Right renal pelvis (tissue), 4 donors: Measurements from ENCODE around the gene STIP1. TPM values are rescaled to one million over a fixed set of nuclear protein-coding genes. Genes with fewer than 3 reads are reported as not detected.

ENCODE experiments used
- DNase-seq, 4 donors: peaks; one replicate each; pipeline ENCODE4 v3.0.0-alpha.2; 2013; ENCODE audit warnings: low read depth in 4 of 4, low spot score in 3 of 4, missing footprints in 1 of 4
- polyA plus RNA-seq, 4 donors: library from polyadenylated mRNA; unstranded; fragments of 120-200 nt; gene quantifications; one replicate each; pipeline ENCODE4 v1.2.1, GENCODE V29; 2013; ENCODE audit not compliant: insufficient read length in 4 of 4

Gene STIP1
- polyA plus RNA-seq, 4 donors: 188 to 239 (median 197) TPM

DNA sequence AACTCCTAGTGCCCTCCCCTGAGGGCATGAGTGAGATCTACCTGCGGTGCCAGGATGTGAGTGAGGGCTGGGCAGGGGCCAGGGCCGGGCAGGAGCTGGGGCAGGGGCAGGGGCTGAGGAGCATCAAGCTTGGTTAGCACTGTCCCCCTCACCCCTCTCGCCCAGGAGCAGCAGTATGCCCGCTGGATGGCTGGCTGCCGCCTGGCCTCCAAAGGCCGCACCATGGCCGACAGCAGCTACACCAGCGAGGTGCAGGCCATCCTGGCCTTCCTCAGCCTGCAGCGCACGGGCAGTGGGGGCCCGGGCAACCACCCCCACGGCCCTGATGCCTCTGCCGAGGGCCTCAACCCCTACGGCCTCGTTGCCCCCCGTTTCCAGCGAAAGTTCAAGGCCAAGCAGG is 34.3 kb downstream of the STIP1 start:
- no peak for DNase-seq

- DNase-seq: no peak
Measured at GRCh38 chr11:64220798-64221197, 34.8 kb downstream of the STIP1 start.

DNA sequence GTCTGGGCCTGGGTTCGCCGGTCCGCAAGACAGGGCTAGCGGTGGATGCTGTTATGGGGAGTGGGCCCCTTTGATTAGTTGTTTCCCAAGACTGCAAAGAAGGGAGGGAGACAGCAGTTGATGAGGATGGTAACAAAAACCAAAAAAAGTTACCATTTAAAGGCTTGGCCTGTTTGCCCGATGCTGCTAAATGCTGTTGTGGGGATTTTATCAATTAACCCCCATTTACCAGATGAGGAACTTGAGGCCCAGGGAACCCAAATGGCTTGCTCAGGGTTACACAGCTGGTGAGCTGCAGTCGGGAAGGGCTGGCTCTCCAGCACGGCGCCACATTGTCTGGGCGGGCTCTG is 36.7 kb downstream of the STIP1 start:
- no peak for DNase-seq

DNA sequence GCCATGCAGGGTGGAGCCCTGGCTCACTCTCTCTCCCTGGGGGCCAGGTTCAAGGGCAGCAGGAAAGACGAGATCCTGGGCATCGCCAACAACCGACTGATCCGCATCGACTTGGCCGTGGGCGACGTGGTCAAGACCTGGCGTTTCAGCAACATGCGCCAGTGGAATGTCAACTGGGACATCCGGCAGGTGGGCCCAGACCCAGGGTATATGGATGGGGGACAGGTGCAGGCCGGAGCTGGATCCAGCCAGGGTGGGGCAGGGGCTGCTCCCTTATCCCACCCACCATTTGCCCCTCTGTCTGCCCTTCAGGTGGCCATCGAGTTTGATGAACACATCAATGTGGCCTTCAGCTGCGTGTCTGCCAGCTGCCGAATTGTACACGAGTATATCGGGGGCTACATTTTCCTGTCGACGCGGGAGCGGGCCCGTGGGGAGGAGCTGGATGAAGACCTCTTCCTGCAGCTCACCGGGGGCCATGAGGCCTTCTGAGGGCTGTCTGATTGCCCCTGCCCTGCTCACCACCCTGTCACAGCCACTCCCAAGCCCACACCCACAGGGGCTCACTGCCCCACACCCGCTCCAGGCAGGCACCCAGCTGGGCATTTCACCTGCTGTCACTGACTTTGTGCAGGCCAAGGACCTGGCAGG is 37.2 kb downstream of the STIP1 start:
- no peak for DNase-seq

GRCh38 chr11:64224151-64224890 is 38.4 kb downstream of the STIP1 start:
- no peak for DNase-seq

- DNase-seq: no peak
Measured at GRCh38 chr11:64224891-64225607, 39.1 kb downstream of the STIP1 start.

GRCh38 chr11:64225608-64226506 is 39.9 kb downstream of the STIP1 start, which contains the start of the genes NUDT22 and TRPT1:
NUDT22 (plus strand) TSS chr11:64226274; CDS start chr11:64226653, 379 bp downstream.
TRPT1 (minus strand) TSS chr11:64226186; CDS start chr11:64225860, 326 bp downstream.
- no peak for DNase-seq

GRCh38 chr11:64226507-64227051 is 40.6 kb downstream of the STIP1 start:
- DNase-seq: no peak

DNA sequence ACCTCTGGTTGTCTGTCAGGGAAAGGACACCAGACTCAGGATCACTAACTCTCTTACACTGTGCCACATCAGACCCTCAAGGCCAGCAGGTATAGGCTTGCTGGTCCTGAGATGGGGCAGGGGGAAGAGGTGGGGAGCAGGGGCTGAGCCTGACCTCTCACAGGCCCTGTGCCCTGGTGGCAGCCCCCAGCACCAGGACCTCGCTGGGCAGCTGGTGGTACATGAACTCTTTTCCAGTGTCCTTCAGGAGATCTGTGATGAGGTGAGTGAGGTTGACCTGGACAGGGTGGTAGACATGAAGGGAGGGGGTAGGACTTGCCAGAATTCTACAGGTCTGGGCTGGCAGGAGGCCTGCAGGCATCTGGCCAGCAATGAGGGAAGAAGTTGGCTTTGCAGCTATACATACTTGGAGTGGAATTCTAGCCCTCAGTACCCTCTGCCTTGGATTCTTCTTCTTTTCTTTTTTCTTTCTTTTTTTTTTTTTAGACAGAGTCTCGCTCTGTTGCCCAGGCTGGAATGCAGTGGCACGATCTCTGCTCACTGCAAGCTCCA is 41.5 kb downstream of the STIP1 start:
- no peak for DNase-seq

- no peak for DNase-seq
Measured at GRCh38 chr11:64229090-64229743, 43.2 kb downstream of the STIP1 start.

DNA sequence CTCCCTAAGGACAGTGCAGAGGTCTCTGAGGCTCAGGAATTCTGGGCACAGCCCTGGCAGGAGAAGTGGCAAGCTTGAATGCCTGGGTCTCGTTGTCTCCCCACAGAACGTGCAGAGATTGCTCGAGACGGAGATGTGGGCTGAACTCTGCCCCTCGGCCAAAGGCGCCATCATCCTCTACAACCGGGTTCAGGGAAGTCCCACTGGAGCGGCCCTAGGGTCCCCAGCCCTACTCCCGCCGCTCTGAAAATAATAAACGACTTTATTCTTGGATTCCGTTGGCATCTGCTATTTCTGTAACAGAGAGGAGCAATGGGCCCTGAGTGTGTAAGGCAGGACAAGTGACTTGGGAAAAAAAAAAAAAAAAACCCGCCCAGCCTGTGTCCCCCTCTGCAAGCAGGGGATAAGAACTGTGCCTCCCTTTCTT is 43.8 kb downstream of the STIP1 start:
- no peak for DNase-seq

- peak; percentile 88 to 95 (median 93) for DNase-seq
Measured at GRCh38 chr11:64230171-64230984, 44.4 kb downstream of the STIP1 start, which contains the start of gene DNAJC4. DNAJC4 (plus strand) TSS chr11:64230548; CDS start chr11:64230855, 307 bp downstream.

DNA sequence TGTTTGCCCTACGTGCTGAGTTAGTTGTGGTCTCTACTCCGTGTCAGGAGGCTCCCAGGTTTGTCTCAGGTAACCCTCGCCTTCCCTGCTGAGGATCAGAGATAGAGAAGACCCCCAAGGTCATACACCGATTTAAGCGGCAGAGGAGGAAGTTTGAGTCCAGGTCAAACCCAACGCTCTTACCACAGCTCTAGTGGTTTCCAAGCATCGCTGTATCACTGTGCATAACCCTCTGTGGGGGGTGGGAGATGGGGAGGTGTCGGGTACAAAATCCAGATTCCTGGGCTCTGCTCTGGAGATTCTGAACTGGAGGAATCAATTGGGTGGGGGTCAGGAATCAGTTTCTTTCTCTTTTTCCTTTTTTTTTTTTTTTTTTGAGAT is 45.0 kb downstream of the STIP1 start:
- DNase-seq: no peak

- DNase-seq: no peak
Measured at GRCh38 chr11:64231546-64231945, 45.6 kb downstream of the STIP1 start.

GRCh38 chr11:64232182-64232966 is 46.4 kb downstream of the STIP1 start:
- no peak for DNase-seq

DNA sequence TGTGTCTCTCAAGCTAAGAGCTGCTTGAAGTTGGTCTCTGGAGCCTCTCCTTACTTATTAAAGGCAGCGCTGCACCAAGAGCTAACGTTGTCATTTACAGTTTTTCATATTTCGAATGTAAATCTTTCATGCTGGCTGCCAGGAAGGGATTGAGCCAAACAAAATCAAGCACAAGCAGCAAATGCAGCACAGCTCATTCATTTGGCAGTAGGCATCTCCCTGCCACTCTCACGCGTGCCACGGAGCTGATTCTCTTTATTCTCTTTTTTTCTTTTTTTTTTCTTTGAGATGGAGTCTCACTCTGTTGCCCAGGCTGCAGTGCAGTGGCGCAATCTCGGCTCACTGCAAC is 47.0 kb downstream of the STIP1 start:
- DNase-seq: no peak

DNA sequence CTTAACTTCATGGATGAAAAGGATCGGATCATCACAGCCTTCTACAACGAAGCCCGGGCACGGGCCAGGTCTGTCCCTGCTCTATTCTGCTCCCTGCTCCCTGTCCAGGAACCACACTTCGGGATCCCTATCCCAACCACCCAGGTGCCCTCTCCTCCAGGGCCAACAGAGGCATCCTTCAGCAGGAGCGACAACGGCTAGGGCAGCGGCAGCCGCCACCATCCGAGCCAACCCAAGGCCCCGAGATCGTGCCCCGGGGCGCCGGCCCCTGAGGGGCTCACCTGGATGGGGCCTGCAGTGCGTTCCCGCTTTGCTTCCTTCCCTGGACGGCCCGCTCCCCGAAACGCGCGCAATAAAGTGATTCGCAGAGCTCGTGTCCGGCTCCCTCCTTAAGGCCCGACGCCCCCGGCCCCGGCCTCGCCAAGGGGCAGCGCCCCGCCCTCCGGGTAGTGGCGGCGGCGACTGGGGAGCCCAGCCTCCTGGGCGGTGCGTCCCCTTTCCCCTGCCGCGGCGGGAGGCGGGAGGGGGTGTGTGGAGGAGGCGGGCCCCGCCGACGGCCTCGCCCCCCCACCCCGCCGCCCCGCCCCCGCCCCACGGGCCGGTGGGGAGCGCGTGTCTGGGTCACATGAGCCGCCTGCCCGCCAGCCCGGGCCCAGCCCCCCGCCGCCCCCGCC is 48.1 kb downstream of the STIP1 start, which contains the start of gene VEGFB:
Gene VEGFB, plus strand, starts transcription at position 672 of the 674 bp plus-strand sequence. CDS start 250 bp downstream, outside the sequence.
- DNase-seq: no peak
